Neural cell (in vitro differentiated cells): Measurements from ENCODE around the gene ST3GAL2. TPM values are rescaled to one million over a fixed set of nuclear protein-coding genes. Genes with fewer than 3 reads are reported as not detected.
A peak's percentile ranks its signal among the peaks of the same experiment; 100 is the strongest.

ENCODE experiments used
- H2AFZ ChIP-seq: fragments of 200-600, 300-800 bp; sonication (generic), shearing (Covaris generic); 2 replicates; pipeline ENCODE4 v1.6.0; 2014; ENCODE audit warnings: low read depth, mild to moderate bottlenecking, antibody characterized with exemption, low read length, moderate library complexity
- H3F3A ChIP-seq: fragments of 200-600 bp; shearing (Covaris generic); 2 replicates; pipeline ENCODE4 v1.6.1; 2016; ENCODE audit warnings: mild to moderate bottlenecking, moderate library complexity, mixed read lengths, antibody characterized with exemption, low read length; ENCODE audit not compliant: insufficient read depth, poor library complexity, severe bottlenecking
- H3K27ac ChIP-seq: fragments of 200-600, 300-800 bp; sonication (generic), shearing (Covaris generic); 2 replicates; pipeline ENCODE4 v1.5.1; 2014; ENCODE audit warnings: mild to moderate bottlenecking, low read length, moderate library complexity
- H3K27me3 ChIP-seq: fragments of 300-800, 200-600 bp; sonication (generic), shearing (Covaris generic); 2 replicates; pipeline ENCODE4 v1.6.0; 2014; ENCODE audit warnings: mild to moderate bottlenecking, low read depth, low read length, moderate library complexity; ENCODE audit not compliant: insufficient read depth
- H3K36me3 ChIP-seq: fragments of 300-800, 200-600 bp; sonication (generic), shearing (Covaris generic); 2 replicates; pipeline ENCODE4 v1.5.1; 2014; ENCODE audit warnings: mild to moderate bottlenecking, antibody characterized with exemption, low read length, moderate library complexity; ENCODE audit not compliant: insufficient read depth
- H3K4me2 ChIP-seq: fragments of 300-800, 200-600 bp; sonication (generic), shearing (Covaris generic); 2 replicates; pipeline ENCODE4 v1.6.0; 2014; ENCODE audit warnings: mild to moderate bottlenecking, low read length
- H3K4me3 ChIP-seq: fragments of 300-800, 200-600 bp; sonication (generic), shearing (Covaris generic); 2 replicates; pipeline ENCODE4 v1.5.1; 2014; ENCODE audit warnings: mild to moderate bottlenecking, low read length, moderate library complexity
- H3K79me2 ChIP-seq: fragments of 200-600 bp; shearing (Covaris generic); replicated peaks from 2 replicates; pipeline ENCODE4 v1.6.0; 2014; ENCODE audit warnings: mild to moderate bottlenecking, low read length, moderate library complexity; ENCODE audit not compliant: insufficient read depth
- H3K9ac ChIP-seq: fragments of 300-800, 200-600 bp; sonication (generic), shearing (Covaris generic); 2 replicates; pipeline ENCODE4 v1.6.1; 2016; ENCODE audit warnings: mild to moderate bottlenecking, low read length, mixed read lengths
- H3K9me2 ChIP-seq: fragments of 200-600 bp; shearing (Covaris generic); 2 replicates; pipeline ENCODE4 v1.6.1; 2016; ENCODE audit warnings: mild to moderate bottlenecking, low read length, mixed read lengths; ENCODE audit not compliant: insufficient read depth
- H3K9me3 ChIP-seq: fragments of 200-600, 300-800 bp; sonication (generic), shearing (Covaris generic); 2 replicates; pipeline ENCODE4 v1.6.1; 2016; ENCODE audit warnings: mild to moderate bottlenecking, mixed run types, low read length, moderate library complexity, mixed read lengths
- H4K20me1 ChIP-seq: fragments of 200-600 bp; shearing (Covaris generic); 2 replicates; pipeline ENCODE4 v1.6.1; 2016; ENCODE audit warnings: mild to moderate bottlenecking, mixed run types; ENCODE audit not compliant: insufficient read depth
- EP300 ChIP-seq: fragments of 450-650 bp; conservative IDR thresholded peaks from 2 replicates; pipeline ENCODE4 v1.6.1; 2014; ENCODE audit warnings: antibody characterized with exemption, mild to moderate bottlenecking, moderate library complexity; ENCODE audit not compliant: poor library complexity, severe bottlenecking
- EZH2 ChIP-seq: fragments of 200-600, 300-800 bp; shearing (Covaris generic), sonication (generic); IDR thresholded peaks from 2 replicates; pipeline ENCODE4 v1.6.1; 2014; ENCODE audit warnings: antibody characterized with exemption, low read length, borderline replicate concordance, mild to moderate bottlenecking; ENCODE audit not compliant: insufficient read depth, poor library complexity, severe bottlenecking
- MXI1 ChIP-seq: fragments of 450-650 bp; conservative IDR thresholded peaks from 2 replicates; pipeline ENCODE4 v1.6.1; 2014; ENCODE audit warnings: antibody characterized with exemption, mild to moderate bottlenecking; ENCODE audit not compliant: poor library complexity, severe bottlenecking
- POLR2AphosphoS5 ChIP-seq: IDR thresholded peaks from 2 replicates; pipeline ENCODE4 v1.6.1; 2012
- RAD21 ChIP-seq: fragments of 450-650 bp; conservative IDR thresholded peaks from 2 replicates; pipeline ENCODE4 v1.6.1; 2014; ENCODE audit warnings: antibody characterized with exemption, mild to moderate bottlenecking, moderate library complexity
- SMC3 ChIP-seq: fragments of 450-650 bp; conservative IDR thresholded peaks from 2 replicates; pipeline ENCODE4 v1.6.1; 2014; ENCODE audit warnings: antibody characterized with exemption, mild to moderate bottlenecking, moderate library complexity; ENCODE audit not compliant: poor library complexity
- TAF1 ChIP-seq: IDR thresholded peaks from 2 replicates; pipeline ENCODE4 v1.6.1; 2012; ENCODE audit warnings: low read depth
- polyA minus RNA-seq: library from RNA; depleted of rRNA, polyadenylated mRNA; stranded (reverse); fragments of >200 nt; gene quantifications from 2 replicates; pipeline ENCODE4 v1.2.3, GENCODE V29; 2014
- polyA plus RNA-seq: library from polyadenylated mRNA; depleted of rRNA; stranded (reverse); fragments of >200 nt; gene quantifications from 2 replicates; pipeline ENCODE4 v1.2.3, GENCODE V29; 2014
- TF ChIP-seq, protein P1 (sequence below): IDR thresholded peaks from 2 replicates; pipeline ENCODE4 v1.6.1; 2012; ENCODE audit warnings: borderline replicate concordance
- TF ChIP-seq, protein P2 (sequence below): fragments of 450-650 bp; IDR thresholded peaks from 2 replicates; pipeline ENCODE4 v1.5.1; 2014; ENCODE audit warnings: antibody characterized with exemption, mild to moderate bottlenecking, moderate library complexity; ENCODE audit not compliant: poor library complexity, severe bottlenecking

The ST3GAL2 gene
- polyA plus RNA-seq (19.4 and 21.7 TPM in 2 replicates), polyA minus RNA-seq (38.8 and 48.7 TPM in 2 replicates)

- Histone ChIP-seq H3K9me2 (no peaks in the 10 kb centered on the region), H3K79me2 (peaks cover 18% of the 10 kb centered on the region), H3K9ac (peak within 1 kb of the TSS; percentile 76), H2AFZ (peak within 1 kb of the TSS; percentile 78), H3K9me3 (no peaks in the 10 kb centered on the region), H3K27me3 (no peaks in the 10 kb centered on the region), H3F3A (no peaks in the 10 kb centered on the region), H3K4me2 (peak within 1 kb of the TSS; percentile 99), H3K4me3 (peak within 1 kb of the TSS; percentile 80), H3K27ac (peak within 1 kb of the TSS; percentile 69), H4K20me1 (no peaks in the 10 kb centered on the region), H3K36me3 (no peaks in the 10 kb centered on the region)
- TF ChIP-seq TAF1 (peak; percentile 97), EP300 (peak; percentile 64), POLR2AphosphoS5 (peak; percentile 59), MXI1 (peak; percentile 49), EZH2 (no peak), SMC3 (no peak), RAD21 (no peak)
- TF ChIP-seq, protein P1, sequence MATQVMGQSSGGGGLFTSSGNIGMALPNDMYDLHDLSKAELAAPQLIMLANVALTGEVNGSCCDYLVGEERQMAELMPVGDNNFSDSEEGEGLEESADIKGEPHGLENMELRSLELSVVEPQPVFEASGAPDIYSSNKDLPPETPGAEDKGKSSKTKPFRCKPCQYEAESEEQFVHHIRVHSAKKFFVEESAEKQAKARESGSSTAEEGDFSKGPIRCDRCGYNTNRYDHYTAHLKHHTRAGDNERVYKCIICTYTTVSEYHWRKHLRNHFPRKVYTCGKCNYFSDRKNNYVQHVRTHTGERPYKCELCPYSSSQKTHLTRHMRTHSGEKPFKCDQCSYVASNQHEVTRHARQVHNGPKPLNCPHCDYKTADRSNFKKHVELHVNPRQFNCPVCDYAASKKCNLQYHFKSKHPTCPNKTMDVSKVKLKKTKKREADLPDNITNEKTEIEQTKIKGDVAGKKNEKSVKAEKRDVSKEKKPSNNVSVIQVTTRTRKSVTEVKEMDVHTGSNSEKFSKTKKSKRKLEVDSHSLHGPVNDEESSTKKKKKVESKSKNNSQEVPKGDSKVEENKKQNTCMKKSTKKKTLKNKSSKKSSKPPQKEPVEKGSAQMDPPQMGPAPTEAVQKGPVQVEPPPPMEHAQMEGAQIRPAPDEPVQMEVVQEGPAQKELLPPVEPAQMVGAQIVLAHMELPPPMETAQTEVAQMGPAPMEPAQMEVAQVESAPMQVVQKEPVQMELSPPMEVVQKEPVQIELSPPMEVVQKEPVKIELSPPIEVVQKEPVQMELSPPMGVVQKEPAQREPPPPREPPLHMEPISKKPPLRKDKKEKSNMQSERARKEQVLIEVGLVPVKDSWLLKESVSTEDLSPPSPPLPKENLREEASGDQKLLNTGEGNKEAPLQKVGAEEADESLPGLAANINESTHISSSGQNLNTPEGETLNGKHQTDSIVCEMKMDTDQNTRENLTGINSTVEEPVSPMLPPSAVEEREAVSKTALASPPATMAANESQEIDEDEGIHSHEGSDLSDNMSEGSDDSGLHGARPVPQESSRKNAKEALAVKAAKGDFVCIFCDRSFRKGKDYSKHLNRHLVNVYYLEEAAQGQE = peak; percentile 91
- TF ChIP-seq, protein P2, sequence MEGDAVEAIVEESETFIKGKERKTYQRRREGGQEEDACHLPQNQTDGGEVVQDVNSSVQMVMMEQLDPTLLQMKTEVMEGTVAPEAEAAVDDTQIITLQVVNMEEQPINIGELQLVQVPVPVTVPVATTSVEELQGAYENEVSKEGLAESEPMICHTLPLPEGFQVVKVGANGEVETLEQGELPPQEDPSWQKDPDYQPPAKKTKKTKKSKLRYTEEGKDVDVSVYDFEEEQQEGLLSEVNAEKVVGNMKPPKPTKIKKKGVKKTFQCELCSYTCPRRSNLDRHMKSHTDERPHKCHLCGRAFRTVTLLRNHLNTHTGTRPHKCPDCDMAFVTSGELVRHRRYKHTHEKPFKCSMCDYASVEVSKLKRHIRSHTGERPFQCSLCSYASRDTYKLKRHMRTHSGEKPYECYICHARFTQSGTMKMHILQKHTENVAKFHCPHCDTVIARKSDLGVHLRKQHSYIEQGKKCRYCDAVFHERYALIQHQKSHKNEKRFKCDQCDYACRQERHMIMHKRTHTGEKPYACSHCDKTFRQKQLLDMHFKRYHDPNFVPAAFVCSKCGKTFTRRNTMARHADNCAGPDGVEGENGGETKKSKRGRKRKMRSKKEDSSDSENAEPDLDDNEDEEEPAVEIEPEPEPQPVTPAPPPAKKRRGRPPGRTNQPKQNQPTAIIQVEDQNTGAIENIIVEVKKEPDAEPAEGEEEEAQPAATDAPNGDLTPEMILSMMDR = peak; percentile 45
These were observed at the start of gene ST3GAL2 for GRCh38 chr16:70438969-70439862. TSS of gene ST3GAL2 (minus strand) at chr16:70439100. CDS start at chr16:70398530, 40,570 bp downstream.

- Histone ChIP-seq H3K79me2 (no peaks in the 10 kb centered on the region), H2AFZ (no peak overlapping the region), H4K20me1 (no peaks in the 10 kb centered on the region), H3K4me2 (no peak overlapping the region), H3K27ac (no peak overlapping the region), H3K9me3 (no peaks in the 10 kb centered on the region), H3K9me2 (no peaks in the 10 kb centered on the region), H3F3A (no peaks in the 10 kb centered on the region), H3K27me3 (no peaks in the 10 kb centered on the region), H3K9ac (no peak overlapping the region), H3K36me3 (peaks cover 6% of the 10 kb centered on the region), H3K4me3 (no peak overlapping the region)
- TF ChIP-seq MXI1 (no peak), SMC3 (no peak)
These were observed 46.0 kb upstream of the ST3GAL2 start for GRCh38 chr16:70484867-70485266.
